Stimulated activated CD4-positive, alpha-beta T cell treated with anti-CD3 and anti-CD28 coated beads, Interleukin-4, amount 100 ng/mL, for 24 hours (primary cell): Measurements from ENCODE around the gene TTC34.
A peak's percentile ranks its signal among the peaks of the same experiment; 100 is the strongest.

Experiments
- DNase-seq: peaks from one replicate; pipeline ENCODE4 v3.0.0-alpha.2; 2020

Gene TTC34

GRCh38 chr1:2828586-2829250 lies 27.2 kb upstream of the TTC34 start:
- DNase-seq, result no peak

DNA sequence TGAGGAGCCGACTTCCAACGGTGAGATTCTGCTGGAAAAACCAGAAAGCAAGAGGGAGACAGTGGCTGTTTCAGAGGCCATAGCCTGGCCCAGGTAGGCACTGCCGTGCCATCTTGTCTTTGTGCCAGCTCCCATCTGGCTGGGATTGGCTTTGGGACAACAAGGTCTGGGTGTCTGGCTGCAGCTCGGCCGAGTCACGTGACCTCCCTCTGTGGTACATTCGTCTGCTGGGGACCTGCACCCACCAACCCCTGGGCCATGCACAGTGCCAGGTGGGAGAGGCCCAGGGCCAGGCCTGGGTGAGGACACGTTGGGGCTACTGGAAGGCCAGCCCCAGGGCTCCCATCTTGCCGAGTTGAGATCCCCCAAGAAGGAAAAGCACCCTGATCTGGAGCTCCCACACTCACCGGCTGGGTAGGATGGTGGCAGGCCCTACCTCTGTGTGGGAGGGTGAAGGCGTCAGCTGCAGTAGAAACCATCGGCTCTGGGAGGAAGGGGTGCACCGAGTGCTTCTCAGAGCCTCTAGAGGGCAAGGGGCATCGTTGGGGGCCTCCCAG lies 25.3 kb upstream of the TTC34 start:
- no peak for DNase-seq

GRCh38 chr1:2826316-2826715 lies 24.8 kb upstream of the TTC34 start:
- no peak for DNase-seq

GRCh38 chr1:2825487-2826189 lies 24.1 kb upstream of the TTC34 start:
- DNase-seq, result no peak

DNA sequence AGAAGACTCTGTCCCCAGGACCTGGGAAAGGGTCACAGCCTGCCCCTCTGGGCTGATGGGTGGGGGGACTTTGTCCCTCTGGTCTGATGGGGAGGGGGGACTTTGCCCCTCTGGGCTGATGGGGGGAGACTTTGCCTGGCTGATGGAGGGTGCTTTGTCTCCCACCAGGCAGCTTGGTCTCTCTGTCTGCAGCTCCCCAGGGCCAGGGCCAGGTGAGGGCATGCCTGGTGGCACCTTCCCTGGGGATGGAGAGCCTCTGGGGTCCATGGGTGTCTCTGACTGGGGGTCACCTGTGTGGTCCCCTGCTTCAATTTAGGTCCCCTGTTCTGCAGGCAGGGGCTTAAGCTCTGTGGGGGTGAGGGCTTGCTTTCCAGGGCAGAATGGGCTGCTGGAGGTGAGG lies 23.5 kb upstream of the TTC34 start:
- no peak for DNase-seq

GRCh38 chr1:2823921-2824610 lies 22.6 kb upstream of the TTC34 start:
- no peak for DNase-seq

DNA sequence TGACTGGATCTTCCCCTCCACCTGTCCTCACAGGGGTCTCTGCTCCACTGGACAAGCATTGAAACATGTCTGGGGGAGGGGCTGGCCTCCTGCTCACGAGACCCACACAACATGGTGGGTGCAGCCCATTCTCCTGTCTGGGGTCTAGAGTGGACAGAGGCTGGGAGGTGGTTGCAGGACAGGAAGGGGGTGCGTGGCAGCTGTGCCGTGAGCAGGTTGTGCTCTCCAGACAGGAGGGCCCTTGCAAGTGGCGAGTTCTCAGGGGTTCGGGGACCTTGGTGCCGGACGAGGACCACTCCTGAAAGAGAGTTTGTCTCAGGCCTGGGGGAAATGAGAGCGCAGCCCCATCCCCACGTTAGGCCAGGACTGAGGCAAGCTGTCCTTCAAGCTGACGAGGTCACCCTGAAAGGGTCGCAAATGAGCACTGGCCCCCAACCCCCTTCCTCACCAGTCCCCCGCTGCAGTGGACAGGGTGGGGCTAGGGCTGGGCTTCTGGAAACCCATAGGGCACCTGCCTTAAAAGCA lies 21.2 kb upstream of the TTC34 start:
- DNase-seq, result no peak

- peak; percentile 38 for DNase-seq
Measured at GRCh38 chr1:2821966-2822620, 20.6 kb upstream of the TTC34 start.

DNA sequence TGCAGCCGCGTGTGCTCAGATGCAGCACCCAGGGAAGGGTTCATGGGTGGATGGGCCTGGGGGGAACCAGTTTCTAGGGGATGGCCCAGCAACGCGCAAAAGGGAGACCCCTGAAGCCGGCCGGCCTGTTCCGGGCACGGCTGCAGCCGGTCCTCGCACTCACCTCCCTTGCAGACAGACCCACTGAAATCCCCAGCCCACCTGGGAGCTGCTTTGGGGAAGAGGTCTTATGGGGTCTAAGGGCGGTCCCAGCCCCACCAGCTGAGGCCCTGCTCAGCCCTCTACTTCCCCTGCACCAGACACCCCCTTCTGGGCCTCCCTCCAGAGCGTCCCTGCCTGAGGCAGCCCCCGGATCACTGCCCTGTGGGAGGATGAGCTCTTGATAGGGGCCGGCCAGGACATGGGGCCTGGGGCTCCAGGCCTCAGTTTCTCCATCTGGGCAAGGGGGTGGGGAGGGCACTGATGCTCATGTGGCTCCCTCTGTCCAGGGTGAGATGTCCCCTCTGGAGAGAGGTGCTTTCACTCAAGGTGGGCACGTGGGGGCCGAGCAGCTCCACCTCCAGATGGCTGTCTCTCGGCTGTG lies 20.0 kb upstream of the TTC34 start:
- no peak for DNase-seq

DNA sequence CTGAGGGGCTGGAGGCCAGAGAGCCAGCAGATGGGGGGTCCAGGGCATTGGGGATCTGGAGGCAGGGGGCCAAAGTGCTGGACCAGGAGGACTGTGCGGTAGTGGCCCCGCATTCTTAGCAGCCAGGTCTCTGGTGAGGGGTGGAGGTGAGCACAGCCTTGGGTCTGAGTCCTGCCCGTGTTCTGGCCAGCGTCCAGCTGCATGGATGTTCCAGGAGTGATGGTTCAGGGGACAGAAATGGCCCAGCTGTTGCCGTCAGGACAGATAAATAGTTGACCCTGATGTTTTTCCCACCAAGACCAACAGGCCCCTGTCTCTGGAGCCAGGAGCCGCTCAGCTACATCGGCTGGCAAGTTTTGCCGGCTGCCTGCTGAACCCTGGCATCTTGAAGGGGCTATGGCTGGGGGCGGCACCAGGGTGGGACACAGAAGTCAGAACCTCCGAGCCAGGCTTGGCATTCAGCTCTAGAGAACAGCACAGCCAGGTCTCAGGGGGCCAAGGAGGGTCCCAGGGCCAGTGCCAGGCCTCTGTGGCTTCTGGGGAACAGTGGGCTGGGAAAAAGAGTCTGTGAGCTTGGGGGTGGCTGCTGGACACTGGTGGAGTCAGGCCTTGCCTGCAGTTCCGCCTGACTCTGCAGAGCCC lies 19.4 kb upstream of the TTC34 start:
- DNase-seq, result no peak

GRCh38 chr1:2819831-2820730 lies 18.6 kb upstream of the TTC34 start:
- DNase-seq, result no peak

GRCh38 chr1:2819429-2819828 lies 17.9 kb upstream of the TTC34 start:
- no peak for DNase-seq

GRCh38 chr1:2817784-2818564 lies 16.5 kb upstream of the TTC34 start:
- DNase-seq, result no peak

DNA sequence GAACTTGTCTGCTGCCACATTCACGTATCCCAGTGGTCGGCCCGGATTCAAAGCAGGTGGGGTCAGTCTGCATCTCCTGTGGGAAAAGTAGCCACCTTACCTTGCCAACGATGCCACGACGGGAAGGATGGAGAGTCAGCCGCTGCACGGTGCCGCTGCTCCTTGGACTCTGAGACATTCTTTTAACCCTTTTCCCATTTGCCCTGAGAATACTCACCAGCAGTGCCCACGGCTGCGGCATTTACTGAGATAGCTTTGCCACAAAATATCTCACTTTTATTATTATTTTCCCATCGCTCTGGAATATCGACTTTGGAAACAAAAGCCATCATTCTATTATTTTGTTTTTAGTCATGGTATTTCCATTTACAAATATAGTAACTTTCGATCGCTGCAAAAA lies 15.3 kb upstream of the TTC34 start:
- no peak for DNase-seq

DNA sequence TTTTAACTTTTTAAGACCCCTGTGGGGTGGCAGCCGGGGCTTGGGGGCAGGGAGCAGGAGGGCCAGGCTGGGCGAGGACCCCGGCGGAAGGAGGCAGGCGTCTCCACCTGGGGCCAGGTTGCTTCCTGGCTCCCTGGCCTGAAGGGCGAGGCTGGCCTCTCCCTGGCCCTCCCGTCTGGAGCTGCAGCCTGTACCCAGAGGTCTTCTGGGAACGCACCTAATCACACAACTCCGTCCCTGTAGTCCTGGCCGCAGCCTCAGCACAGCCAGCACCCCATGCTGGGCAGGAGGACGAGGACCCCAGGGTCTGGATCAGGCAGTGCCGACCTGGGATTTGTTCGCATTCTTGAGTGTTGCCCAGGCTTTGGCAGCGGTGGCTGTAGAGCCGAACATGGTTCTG lies 14.1 kb upstream of the TTC34 start:
- no peak for DNase-seq

GRCh38 chr1:2814511-2815075 lies 13.1 kb upstream of the TTC34 start:
- DNase-seq, result no peak

DNA sequence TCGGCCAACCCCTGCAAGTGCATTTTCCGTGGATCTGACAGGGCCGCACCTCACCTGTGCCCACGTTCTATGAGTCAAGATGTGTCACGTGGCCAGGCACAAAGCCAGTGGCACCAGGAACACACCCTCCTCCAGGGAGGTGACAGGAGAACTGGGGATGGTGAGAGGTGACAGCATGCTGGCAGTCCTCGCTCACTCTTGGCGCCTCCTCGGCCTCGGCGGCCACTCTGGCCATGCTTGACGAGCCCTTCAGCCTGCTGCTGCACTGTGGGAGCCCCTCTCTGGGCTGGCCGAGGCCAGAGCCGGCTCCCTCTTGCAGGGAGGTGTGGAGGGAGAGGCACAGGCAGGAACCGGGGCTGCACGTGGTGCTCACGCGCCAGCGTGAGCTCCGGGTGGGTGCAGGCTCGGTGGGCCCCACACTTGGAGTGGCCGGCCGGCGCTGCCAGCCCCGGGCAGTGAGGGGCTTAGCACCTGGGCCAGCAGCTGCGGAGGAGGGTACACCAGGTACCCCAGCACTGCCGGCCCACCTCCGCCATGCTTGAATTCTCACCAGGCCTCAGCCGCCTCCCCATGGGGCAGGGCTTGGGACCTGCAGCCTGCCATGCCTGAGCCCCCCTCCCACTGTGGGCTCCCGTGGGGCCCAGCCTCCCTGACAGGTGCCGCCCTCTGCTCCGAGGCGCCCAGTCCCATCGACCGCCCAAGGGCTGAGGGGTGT lies 11.6 kb upstream of the TTC34 start:
- DNase-seq, result no peak

DNA sequence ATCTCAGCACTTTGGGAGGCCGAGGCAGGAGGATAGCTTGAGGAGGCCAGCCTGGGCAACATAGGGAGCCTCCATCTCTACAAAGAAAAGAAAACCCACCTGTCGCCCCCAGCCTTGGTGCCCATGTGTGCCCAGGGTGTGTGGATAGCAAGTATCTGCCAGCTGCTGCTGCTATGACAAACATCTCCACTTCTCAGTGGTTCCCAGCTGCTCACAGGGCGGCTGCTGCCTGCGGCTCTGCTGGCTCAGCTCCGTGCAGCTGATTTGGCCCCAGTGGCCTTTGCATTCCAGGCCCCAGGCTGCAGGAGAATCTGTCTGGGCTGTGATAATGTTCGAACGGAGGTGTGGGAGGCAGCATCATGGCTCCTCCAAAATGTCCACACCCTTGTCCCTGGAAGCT lies 10.6 kb upstream of the TTC34 start:
- DNase-seq, result no peak

- DNase-seq, result no peak
Measured at GRCh38 chr1:2811533-2811918, 10.0 kb upstream of the TTC34 start.
